ENCODE measurements around the gene ADGRL3. TPM values are rescaled to one million over a fixed set of nuclear protein-coding genes. Genes with fewer than 3 reads are reported as not detected.

The ADGRL3 gene
- total RNA-seq, 1 experiment from 2014 or later: not detected

DNA sequence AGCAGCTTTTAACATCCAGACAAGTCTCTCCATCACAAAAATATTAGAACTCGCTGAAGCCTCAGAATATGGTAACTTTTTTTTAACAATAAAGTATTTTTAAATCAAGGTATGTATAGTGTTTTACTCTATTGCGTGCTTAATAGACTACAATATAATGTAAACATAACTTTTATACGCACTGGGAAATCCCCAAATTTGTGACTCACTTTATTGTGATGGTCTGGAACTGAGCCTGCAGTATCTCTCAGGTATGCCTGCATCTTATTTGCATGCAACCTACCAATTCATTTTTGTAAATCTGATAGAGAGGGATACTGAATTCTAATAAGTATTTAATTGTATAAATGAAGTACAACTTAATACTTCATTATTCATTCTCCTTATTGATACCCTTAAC is 823.5 kb downstream of the ADGRL3 start:
- no peak for DNase-seq (ENCODE audit: low read depth in 1 of 2, low spot score in 2 of 2)
- Histone ChIP-seq H3K4me3 (no peak overlapping the region), H3K36me3 (no peaks in the 10 kb centered on the region), H3K9me3 (replicated peaks) (no peaks in the 10 kb centered on the region), H3K4me1 (replicated peaks) (no peaks in the 10 kb centered on the region), H3K27ac (no peak overlapping the region), H3K27me3 (replicated peaks) (no peaks in the 10 kb centered on the region)

DNA sequence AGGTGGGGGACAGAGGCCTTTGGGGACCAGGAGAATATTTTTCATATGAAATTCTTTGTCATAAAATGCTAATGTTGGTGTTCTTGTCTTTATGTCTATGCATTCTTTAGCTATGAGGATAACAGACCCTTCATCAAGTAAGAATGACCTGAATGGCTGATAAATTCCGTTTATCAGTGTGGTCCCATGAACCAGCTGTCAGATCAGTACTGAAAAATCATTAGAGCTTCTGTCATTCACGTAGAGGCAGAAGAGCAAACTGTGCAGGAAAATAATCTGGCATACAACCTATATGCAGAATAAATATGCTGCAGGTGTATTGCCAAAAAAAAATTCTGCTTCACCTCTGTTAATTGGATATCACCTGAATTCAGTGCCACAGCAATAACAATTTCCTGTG is 828.6 kb downstream of the ADGRL3 start:
- Histone ChIP-seq H3K27me3 (replicated peaks) (no peaks in the 10 kb centered on the region), H3K4me3 (no peak overlapping the region), H3K9me3 (replicated peaks) (no peaks in the 10 kb centered on the region), H3K4me1 (replicated peaks) (no peaks in the 10 kb centered on the region), H3K36me3 (no peaks in the 10 kb centered on the region), H3K27ac (no peak overlapping the region)
- DNase-seq (ENCODE audit: low read depth in 1 of 2, low spot score in 2 of 2): no peak

DNA sequence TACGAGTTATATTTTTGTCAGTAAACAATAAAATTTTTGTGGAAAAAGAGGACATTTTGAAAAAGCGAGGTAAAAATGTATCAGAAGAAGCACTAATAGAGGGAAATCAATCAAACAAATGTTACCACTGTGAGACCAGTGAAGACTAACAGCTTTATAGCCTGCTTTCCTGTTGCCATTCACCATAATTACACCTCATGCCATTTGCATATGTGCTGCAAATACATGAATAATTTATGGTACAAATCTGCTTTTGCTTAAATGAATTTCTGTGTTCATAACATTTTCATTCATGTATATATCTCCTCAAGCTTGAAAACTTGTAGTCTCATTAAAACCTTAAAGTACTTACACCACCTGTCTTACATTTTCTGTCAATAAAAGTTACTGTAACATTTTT is 830.8 kb downstream of the ADGRL3 start:
- Histone ChIP-seq H3K4me1 (replicated peaks) (no peaks in the 10 kb centered on the region), H3K27me3 (replicated peaks) (no peaks in the 10 kb centered on the region), H3K9me3 (replicated peaks) (no peaks in the 10 kb centered on the region), H3K36me3 (no peaks in the 10 kb centered on the region), H3K4me3 (no peak overlapping the region), H3K27ac (no peak overlapping the region)
- no peak for DNase-seq (ENCODE audit: low read depth in 1 of 2, low spot score in 2 of 2)

DNA sequence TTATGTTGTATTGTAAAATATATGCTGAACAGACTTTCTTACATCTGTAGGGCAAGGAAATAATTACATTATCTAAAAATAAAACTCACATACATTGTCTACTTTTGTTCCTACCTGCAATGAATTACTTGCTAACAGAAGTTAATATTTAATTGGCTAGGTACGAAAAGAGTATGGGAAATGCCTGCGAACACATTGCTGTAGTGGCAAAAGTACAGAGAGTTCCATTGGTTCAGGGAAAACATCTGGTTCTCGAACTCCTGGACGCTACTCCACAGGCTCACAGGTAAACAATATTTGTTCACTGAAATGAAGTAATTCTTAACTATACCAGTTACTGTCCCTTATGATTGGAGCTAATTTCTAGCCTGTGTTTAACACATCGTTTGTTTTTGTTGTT is 837.4 kb downstream of the ADGRL3 start:
- no peaks in the 10 kb centered on the region for H3K27me3 ChIP-seq (replicated peaks)
- no peak overlapping the region for H3K27ac ChIP-seq

DNA sequence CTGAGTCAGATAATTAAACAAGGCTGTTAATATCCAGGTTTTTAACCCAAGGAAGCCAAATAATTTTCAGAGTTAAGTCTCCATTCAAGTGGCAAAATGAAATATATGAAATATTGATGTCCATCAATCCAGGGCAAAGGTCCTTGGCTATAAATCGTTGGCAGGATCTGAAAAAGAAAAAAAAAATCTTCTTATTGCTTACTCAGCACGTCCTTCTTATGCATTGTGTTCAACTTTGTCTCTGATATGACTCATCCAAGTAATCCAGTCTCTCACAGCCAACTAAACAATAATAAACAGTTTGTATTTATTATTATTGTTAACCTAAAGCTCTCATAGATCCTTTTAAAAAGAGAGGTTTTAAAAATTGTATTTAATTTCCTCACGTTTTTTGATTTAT is 851.2 kb downstream of the ADGRL3 start:
- no peaks in the 10 kb centered on the region for H3K27me3 ChIP-seq (replicated peaks)
- no peaks in the 10 kb centered on the region for H3K9me3 ChIP-seq (replicated peaks)
- no peaks in the 10 kb centered on the region for H3K36me3 ChIP-seq
- H3K4me1 ChIP-seq (replicated peaks): no peaks in the 10 kb centered on the region
- H3K27ac ChIP-seq: no peak overlapping the region
- no peak for DNase-seq (ENCODE audit: low read depth in 1 of 2, low spot score in 2 of 2)
- no peak overlapping the region for H3K4me3 ChIP-seq

More for the DNA sequence above, 837.4 kb downstream of the ADGRL3 start:
- Histone ChIP-seq H3K36me3 (no peaks in the 10 kb centered on the region), H3K9me3 (replicated peaks) (no peaks in the 10 kb centered on the region), H3K4me3 (no peak overlapping the region), H3K4me1 (replicated peaks) (no peaks in the 10 kb centered on the region)
- DNase-seq (ENCODE audit: low read depth in 1 of 2, low spot score in 2 of 2): no peak

DNA sequence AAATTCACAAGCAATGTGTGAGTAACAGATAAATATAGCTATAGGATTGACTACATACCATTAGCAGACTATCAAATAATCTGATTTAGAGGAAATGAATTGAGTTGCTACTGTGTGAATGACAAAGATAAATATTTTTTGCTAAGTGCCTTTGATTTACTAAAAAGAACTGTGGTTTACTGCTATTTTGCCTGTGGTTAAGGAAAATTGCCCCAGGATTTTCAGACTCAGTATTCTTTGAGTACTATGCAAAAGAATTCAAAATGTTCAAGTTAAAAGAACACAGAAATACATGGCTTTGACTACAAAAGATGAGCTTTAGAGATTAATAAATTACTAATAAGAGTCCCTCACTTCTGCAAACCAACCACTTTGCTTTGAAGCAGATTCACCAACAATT is 853.8 kb downstream of the ADGRL3 start:
- Histone ChIP-seq H3K27ac (no peak overlapping the region), H3K27me3 (replicated peaks) (no peaks in the 10 kb centered on the region), H3K9me3 (replicated peaks) (no peaks in the 10 kb centered on the region), H3K36me3 (no peaks in the 10 kb centered on the region), H3K4me1 (replicated peaks) (no peaks in the 10 kb centered on the region), H3K4me3 (no peak overlapping the region)
- no peak for DNase-seq (ENCODE audit: low read depth in 1 of 2, low spot score in 2 of 2)

DNA sequence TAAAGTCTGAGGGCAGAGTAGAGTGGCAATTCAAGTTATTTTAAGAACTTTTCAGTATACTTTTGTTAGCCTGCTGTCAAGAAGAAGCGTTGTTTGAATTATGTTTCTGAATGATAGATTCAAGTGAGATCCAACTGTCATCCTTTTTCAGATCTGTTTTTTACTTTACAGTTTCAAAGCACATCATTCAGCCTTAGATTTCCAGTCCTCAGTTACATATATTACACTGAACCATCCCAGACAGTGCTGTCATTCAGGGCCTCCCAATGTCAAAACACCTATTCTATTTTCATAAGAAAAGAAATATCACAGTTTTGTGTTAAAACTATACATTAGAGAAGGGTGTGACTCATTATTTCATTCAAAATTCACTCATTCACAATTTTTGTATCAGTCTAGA is 856.9 kb downstream of the ADGRL3 start:
- Histone ChIP-seq H3K9me3 (replicated peaks) (no peaks in the 10 kb centered on the region; the same call in 1 of the 2 replicates), H3K27ac (no peak overlapping the region), H3K4me3 (no peak overlapping the region), H3K27me3 (replicated peaks) (no peaks in the 10 kb centered on the region), H3K36me3 (no peaks in the 10 kb centered on the region), H3K4me1 (replicated peaks) (no peaks in the 10 kb centered on the region)
- no peak for DNase-seq (ENCODE audit: low read depth in 1 of 2, low spot score in 2 of 2)

DNA sequence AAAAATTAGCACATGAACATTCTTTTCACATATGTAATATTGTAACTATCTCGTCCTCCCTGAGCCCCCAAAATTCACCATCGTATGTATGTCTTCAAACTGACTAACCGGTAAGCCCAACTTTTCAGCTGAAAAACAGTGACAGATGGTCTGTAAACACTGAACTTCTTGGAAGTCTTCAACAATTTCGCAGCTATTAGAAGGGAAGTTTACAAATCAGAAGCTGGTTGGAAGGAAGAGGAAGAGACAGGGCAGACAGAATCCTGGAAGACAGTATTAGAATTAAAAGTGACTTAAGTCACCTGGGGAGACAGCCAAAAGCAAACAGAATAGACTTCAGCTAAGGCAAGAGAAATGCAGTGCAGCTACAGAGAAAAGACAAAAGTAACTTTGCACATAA is 858.4 kb downstream of the ADGRL3 start:
- no peak for DNase-seq (ENCODE audit: low read depth in 1 of 2, low spot score in 2 of 2)
- Histone ChIP-seq H3K4me1 (replicated peaks) (no peaks in the 10 kb centered on the region), H3K27me3 (replicated peaks) (no peaks in the 10 kb centered on the region), H3K27ac (no peak overlapping the region), H3K9me3 (replicated peaks) (no peaks in the 10 kb centered on the region; the same call in 1 of the 2 replicates), H3K36me3 (no peaks in the 10 kb centered on the region), H3K4me3 (no peak overlapping the region)

DNA sequence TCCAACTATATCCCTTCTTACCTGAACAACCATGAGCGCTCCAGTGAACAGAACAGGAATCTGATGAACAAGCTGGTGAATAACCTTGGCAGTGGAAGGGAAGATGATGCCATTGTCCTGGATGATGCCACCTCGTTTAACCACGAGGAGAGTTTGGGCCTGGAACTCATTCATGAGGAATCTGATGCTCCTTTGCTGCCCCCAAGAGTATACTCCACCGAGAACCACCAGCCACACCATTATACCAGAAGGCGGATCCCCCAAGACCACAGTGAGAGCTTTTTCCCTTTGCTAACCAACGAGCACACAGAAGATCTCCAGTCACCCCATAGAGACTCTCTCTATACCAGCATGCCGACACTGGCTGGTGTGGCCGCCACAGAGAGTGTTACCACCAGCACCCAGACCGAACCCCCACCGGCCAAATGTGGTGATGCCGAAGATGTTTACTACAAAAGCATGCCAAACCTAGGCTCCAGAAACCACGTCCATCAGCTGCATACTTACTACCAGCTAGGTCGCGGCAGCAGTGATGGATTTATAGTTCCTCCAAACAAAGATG is 870.2 kb downstream of the ADGRL3 start:
- DNase-seq (ENCODE audit: low read depth in 1 of 2, low spot score in 2 of 2): no peak

DNA sequence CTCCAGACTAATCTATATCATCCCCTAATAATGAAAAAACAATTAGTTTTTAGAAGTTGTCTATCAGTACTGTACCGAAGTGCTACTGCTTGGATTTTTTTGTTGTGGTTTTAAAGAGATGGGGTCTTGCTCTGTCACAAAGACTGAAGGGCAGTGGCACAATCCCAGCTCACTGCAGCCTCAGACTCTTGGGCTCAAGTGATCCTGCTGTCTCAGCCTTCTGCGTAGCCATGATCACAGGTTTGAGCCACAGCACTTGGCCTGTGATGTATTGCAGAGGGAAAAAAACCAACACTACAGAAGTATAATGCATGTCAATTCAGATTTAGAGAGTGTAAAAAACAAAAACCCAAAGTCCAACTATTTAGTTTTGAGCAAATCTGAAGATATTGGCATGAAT is 875.0 kb downstream of the ADGRL3 start:
- Histone ChIP-seq H3K4me1 (replicated peaks) (no peaks in the 10 kb centered on the region), H3K27ac (no peak overlapping the region), H3K4me3 (no peak overlapping the region), H3K36me3 (no peaks in the 10 kb centered on the region), H3K9me3 (replicated peaks) (no peaks in the 10 kb centered on the region; the same call in 1 of the 2 replicates), H3K27me3 (replicated peaks) (no peaks in the 10 kb centered on the region)
- DNase-seq (ENCODE audit: low read depth in 1 of 2, low spot score in 2 of 2): no peak

More for the DNA sequence above, 870.2 kb downstream of the ADGRL3 start:
- no peaks in the 10 kb centered on the region for H3K27me3 ChIP-seq (replicated peaks)
- no peaks in the 10 kb centered on the region for H3K36me3 ChIP-seq
- no peak overlapping the region for H3K27ac ChIP-seq
- no peak overlapping the region for H3K4me3 ChIP-seq
- no peaks in the 10 kb centered on the region for H3K4me1 ChIP-seq (replicated peaks)
- no peaks in the 10 kb centered on the region; the same call in 1 of the 2 replicates for H3K9me3 ChIP-seq (replicated peaks)

DNA sequence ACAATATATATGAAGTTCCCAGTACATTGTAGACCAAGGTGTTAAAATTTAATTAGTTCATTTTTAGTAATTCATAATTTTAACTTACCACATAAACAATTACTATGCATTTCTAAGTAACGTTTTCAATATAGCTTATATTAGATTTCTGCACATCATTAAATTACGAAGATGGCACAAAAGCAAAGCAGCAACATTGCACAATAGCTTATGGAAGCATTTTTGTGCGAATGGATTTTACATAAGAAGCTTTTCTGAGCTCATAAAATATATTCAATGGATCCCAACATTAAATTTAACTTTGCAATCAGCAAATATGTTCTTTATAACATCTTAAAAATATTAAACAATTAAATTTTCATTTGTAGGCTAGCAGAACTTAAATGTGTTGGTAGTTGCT is 875.4 kb downstream of the ADGRL3 start:
- Histone ChIP-seq H3K27me3 (replicated peaks) (no peaks in the 10 kb centered on the region), H3K4me3 (no peak overlapping the region), H3K4me1 (replicated peaks) (no peaks in the 10 kb centered on the region), H3K9me3 (replicated peaks) (no peaks in the 10 kb centered on the region; the same call in 1 of the 2 replicates), H3K36me3 (no peaks in the 10 kb centered on the region), H3K27ac (no peak overlapping the region)
- no peak for DNase-seq (ENCODE audit: low read depth in 1 of 2, low spot score in 2 of 2)

DNA sequence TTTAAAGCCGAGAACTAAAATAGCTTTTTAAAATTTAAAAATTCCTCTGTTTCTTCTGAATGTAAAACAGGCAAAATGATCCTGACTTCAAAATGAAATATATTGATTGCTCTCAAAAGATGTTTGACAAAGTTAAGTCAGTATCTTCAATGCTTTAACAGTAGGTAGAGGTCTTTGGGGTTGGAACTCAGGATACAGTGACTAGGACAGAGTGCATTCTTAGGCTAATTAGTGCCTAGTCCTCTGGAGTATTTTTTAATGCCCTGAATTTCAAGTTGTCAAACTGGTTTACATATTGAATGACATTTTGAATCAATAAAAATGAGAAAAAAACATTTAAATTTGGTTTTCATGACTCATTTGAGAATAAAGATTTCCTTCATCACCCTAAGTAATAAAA is 877.3 kb downstream of the ADGRL3 start:
- Histone ChIP-seq H3K4me3 (no peak overlapping the region), H3K36me3 (no peaks in the 10 kb centered on the region), H3K27me3 (replicated peaks) (no peaks in the 10 kb centered on the region), H3K4me1 (replicated peaks) (no peaks in the 10 kb centered on the region), H3K9me3 (replicated peaks) (no peaks in the 10 kb centered on the region; the same call in 1 of the 2 replicates), H3K27ac (no peak overlapping the region)
- DNase-seq (ENCODE audit: low read depth in 1 of 2, low spot score in 2 of 2): no peak

DNA sequence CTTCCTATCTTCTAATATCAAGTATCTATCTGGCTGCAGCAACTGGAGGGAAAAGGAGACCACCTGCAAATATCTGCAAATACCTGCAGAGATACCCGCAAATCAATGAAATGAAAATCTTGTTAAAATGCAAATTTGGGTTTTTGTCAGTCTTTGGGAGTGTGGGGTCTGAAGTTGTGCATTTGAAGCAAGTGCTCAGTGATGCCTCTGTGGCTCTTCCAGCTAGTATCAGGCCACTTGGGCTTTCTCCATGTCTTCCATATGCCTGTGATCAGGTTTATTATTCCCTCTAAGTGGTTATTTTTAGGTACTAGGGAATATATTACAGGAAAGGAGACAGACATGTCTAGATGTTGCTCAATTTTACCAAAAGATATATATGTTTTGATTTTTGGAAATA is 880.3 kb downstream of the ADGRL3 start:
- H3K4me1 ChIP-seq (replicated peaks): no peaks in the 10 kb centered on the region
- H3K36me3 ChIP-seq: no peaks in the 10 kb centered on the region
- no peak overlapping the region for H3K27ac ChIP-seq
- H3K9me3 ChIP-seq (replicated peaks): no peaks in the 10 kb centered on the region
- H3K4me3 ChIP-seq: no peak overlapping the region
- H3K27me3 ChIP-seq (replicated peaks): no peaks in the 10 kb centered on the region
- DNase-seq (ENCODE audit: low read depth in 1 of 2, low spot score in 2 of 2): no peak

DNA sequence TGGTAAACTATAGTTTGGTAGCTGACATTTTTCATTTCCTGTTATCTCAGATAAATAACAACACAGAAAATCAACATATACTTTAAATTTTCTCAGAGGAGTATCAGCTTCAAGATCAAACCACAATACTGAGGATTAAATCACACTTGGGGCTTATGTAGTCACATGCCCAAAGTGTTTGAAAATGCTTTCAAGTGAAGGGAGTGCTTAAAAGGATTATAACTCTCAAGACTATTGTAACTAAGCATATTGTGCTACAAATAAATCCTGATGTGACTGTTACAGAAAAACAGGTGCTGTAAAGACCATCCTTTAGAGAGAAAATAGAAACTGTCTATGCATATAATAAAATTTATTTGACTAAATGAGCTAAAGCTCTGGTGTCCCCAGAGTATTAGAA is 887.6 kb downstream of the ADGRL3 start:
- Histone ChIP-seq H3K4me1 (replicated peaks) (no peaks in the 10 kb centered on the region), H3K36me3 (no peaks in the 10 kb centered on the region), H3K27ac (no peak overlapping the region), H3K4me3 (no peak overlapping the region), H3K9me3 (replicated peaks) (no peaks in the 10 kb centered on the region), H3K27me3 (replicated peaks) (no peaks in the 10 kb centered on the region)
- no peak for DNase-seq (ENCODE audit: low read depth in 1 of 2, low spot score in 2 of 2)

DNA sequence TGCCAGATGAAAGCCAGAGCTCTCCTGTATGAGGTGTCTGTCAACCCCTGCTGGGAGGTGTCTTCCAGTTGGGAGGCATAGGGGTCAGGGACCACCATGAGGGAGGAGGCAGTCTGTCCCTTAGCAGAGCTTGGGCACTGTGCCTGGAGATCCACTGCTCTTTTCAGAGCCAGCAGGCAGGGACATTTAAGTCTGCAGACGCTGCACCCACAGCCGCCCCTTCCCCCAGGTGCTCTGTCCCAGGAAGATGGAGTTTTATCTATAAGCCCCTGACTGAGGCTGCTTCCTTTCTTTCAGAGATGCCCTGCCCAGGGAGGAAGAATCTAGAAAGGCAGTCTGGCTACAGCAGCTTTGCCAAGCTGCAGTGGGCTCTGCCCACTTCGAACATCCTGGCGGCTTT is 893.6 kb downstream of the ADGRL3 start:
- no peaks in the 10 kb centered on the region for H3K9me3 ChIP-seq (replicated peaks)
- H3K4me1 ChIP-seq (replicated peaks): no peaks in the 10 kb centered on the region
- no peaks in the 10 kb centered on the region for H3K27me3 ChIP-seq (replicated peaks)
- DNase-seq (ENCODE audit: low read depth in 1 of 2, low spot score in 2 of 2): no peak
- no peak overlapping the region for H3K4me3 ChIP-seq
- no peaks in the 10 kb centered on the region for H3K36me3 ChIP-seq
- H3K27ac ChIP-seq: no peak overlapping the region
